ENCODE data around the gene UBFD1. TPM values are rescaled to one million over a fixed set of nuclear protein-coding genes. Genes with fewer than 3 reads are reported as not detected.
A peak's percentile ranks its signal among the peaks of the same experiment; 100 is the strongest.

Gene UBFD1
- total RNA-seq, 2 experiments from 2014 or later: 53.7 to 59.5 TPM

DNA sequence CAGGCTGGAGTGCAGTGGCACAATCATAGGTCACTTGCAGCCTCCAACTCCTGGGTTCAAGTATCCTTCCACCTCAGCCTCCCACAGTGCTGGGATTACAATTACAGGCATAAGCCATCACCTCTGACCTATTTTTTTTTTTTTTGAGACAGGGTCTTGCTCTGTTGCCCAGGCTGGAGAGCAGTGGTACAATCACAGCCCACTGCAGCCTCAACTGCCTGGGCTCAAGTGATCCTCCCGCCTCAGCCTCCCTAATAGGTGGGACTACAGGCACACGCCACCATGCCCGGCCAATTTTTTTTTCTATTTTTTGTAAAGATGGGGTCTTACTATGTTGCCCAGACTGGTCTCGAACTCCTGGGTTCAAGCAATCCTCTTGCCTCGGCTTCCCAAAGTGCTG lies 41.6 kb upstream of the UBFD1 start:
- Mint-ChIP-seq H3K27ac (peak overlapping the region; percentile 52), H3K4me3 (no peak overlapping the region), H3K27me3 (no peaks in the 10 kb centered on the region), H3K36me3 (ENCODE audit: low read depth) (peaks cover 7% of the 10 kb centered on the region), H3K9me3 (no peaks in the 10 kb centered on the region), H3K4me1 (ENCODE audit: low read depth) (peaks cover 26% of the 10 kb centered on the region)
- no peaks in the 10 kb centered on the region for H3K27me3 ChIP-seq (ENCODE audit: control insufficient read depth in 1 of 2, insufficient read depth in 2 of 2, low read length in 2 of 2)
- ChIA-PET CTCF (no interaction called here), POLR2A (no interaction called here)
- H3K27ac ChIP-seq (ENCODE audit: low read depth in 1 of 2, low read length in 2 of 2): no peak overlapping the region
- H3K36me3 ChIP-seq (ENCODE audit: insufficient read depth, low read length): peaks cover 3% of the 10 kb centered on the region
- TF ChIP-seq, protein P1, sequence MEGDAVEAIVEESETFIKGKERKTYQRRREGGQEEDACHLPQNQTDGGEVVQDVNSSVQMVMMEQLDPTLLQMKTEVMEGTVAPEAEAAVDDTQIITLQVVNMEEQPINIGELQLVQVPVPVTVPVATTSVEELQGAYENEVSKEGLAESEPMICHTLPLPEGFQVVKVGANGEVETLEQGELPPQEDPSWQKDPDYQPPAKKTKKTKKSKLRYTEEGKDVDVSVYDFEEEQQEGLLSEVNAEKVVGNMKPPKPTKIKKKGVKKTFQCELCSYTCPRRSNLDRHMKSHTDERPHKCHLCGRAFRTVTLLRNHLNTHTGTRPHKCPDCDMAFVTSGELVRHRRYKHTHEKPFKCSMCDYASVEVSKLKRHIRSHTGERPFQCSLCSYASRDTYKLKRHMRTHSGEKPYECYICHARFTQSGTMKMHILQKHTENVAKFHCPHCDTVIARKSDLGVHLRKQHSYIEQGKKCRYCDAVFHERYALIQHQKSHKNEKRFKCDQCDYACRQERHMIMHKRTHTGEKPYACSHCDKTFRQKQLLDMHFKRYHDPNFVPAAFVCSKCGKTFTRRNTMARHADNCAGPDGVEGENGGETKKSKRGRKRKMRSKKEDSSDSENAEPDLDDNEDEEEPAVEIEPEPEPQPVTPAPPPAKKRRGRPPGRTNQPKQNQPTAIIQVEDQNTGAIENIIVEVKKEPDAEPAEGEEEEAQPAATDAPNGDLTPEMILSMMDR (IDR thresholded peaks at IDR 0.05): no peak
- H3K9me3 ChIP-seq (ENCODE audit: control insufficient read depth in 1 of 2, insufficient read depth in 1 of 2, low read length in 2 of 2): no peaks in the 10 kb centered on the region
- intact Hi-C loops (cut with DNase I, micrococcal nuclease): no loop called here
- DNase-seq (no peak), ATAC-seq (ENCODE audit: poor library complexity) (no peak)
- no peak overlapping the region for H3K4me3 ChIP-seq (ENCODE audit: low read length)
- peaks cover 32% of the 10 kb centered on the region for H3K4me1 ChIP-seq (ENCODE audit: insufficient read depth, low read length)

DNA sequence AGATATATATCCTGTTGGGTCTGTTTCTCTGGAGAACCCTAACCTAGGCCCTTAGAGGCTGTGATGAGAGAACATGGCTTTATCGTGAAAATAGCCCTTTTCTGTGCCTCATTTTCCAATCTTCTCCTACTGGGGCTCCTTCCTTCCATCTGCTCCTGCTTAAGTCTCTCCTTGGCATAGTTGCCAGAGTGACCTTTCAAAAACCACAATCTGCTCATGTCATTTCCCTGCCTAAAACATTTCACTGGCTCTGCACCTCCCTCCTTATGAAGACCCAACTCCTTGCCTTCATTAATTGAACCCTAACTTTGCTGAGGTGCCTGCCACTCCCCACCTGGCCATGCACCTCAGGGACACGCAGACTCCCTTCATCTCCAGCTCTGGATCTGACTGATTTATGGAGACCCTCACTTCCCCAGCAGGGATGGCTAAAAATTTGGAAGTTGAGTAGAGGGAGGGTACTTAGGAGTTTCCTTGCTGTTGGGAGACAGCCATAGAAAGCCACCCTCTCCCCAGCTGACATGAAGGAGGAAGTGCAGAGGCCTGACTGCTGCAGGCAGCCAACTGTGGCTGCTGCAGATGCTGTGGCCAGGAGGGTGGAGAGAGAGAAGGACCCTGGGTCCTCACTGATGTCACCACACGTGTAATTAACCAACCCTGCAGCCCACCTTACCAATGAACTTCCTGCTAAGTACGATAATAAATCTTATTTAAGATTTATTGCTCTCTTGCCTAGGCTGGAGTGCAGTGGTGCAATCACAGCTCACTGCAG lies 41.0 kb upstream of the UBFD1 start:
- CTCF ChIA-PET: no interaction called here
- Histone ChIP-seq H3K36me3 (ENCODE audit: insufficient read depth, low read length) (peaks cover 3% of the 10 kb centered on the region), H3K9me3 (ENCODE audit: control insufficient read depth in 1 of 2, insufficient read depth in 1 of 2, low read length in 2 of 2) (no peaks in the 10 kb centered on the region), H3K27ac (ENCODE audit: low read depth in 1 of 2, low read length in 2 of 2) (no peak overlapping the region), H3K4me3 (ENCODE audit: low read length) (no peak overlapping the region), H3K27me3 (ENCODE audit: control insufficient read depth in 1 of 2, insufficient read depth in 2 of 2, low read length in 2 of 2) (no peaks in the 10 kb centered on the region), H3K4me1 (ENCODE audit: insufficient read depth, low read length) (peaks cover 30% of the 10 kb centered on the region)
- intact Hi-C loops (cut with DNase I, micrococcal nuclease): no loop called here
- Mint-ChIP-seq H3K36me3 (ENCODE audit: low read depth) (peaks cover 9% of the 10 kb centered on the region), H3K4me3 (no peak overlapping the region), H3K27me3 (no peaks in the 10 kb centered on the region), H3K4me1 (ENCODE audit: low read depth) (peaks cover 26% of the 10 kb centered on the region), H3K9me3 (no peaks in the 10 kb centered on the region), H3K27ac (peak overlapping the region; percentile 52)
- POLR2A ChIA-PET: no interaction called here
- TF ChIP-seq, protein P1 (IDR thresholded peaks at IDR 0.05): no peak
- DNase-seq: no peak
- ATAC-seq (ENCODE audit: poor library complexity): no peak

DNA sequence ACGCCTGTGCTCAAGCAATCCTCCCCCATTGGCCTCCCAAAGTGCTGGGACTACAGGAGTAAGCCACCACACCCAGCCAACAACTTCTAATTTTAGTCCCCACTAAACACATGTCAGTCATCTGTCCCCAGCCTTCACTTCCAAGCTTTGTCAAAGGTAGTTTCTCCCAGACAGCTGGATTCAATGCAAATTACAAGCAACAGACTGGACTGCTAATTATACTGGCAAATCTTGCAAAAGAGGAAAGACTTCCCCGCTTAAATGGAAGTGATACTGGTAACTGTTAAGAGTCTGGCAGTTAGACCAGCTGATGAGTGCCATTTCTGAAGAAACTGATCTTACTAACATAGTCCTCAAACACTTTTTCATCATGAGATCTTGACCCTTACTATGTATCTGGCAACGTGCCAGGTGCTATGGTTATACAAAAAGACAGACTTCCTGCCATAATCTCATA lies 39.1 kb upstream of the UBFD1 start:
- Mint-ChIP-seq H3K27me3 (no peaks in the 10 kb centered on the region), H3K4me3 (no peak overlapping the region), H3K27ac (no peak overlapping the region), H3K4me1 (ENCODE audit: low read depth) (peaks cover 26% of the 10 kb centered on the region), H3K36me3 (ENCODE audit: low read depth) (peaks cover 28% of the 10 kb centered on the region), H3K9me3 (no peaks in the 10 kb centered on the region)
- H3K36me3 ChIP-seq (ENCODE audit: insufficient read depth, low read length): peaks cover 16% of the 10 kb centered on the region
- intact Hi-C loops (cut with DNase I, micrococcal nuclease): no loop called here
- POLR2A ChIA-PET: no interaction called here
- H3K27ac ChIP-seq (ENCODE audit: low read depth in 1 of 2, low read length in 2 of 2): no peak overlapping the region
- ATAC-seq (ENCODE audit: poor library complexity) (no peak), DNase-seq (no peak)
- peaks cover 30% of the 10 kb centered on the region for H3K4me1 ChIP-seq (ENCODE audit: insufficient read depth, low read length)
- H3K9me3 ChIP-seq (ENCODE audit: control insufficient read depth in 1 of 2, insufficient read depth in 1 of 2, low read length in 2 of 2): no peaks in the 10 kb centered on the region
- no peak overlapping the region for H3K4me3 ChIP-seq (ENCODE audit: low read length)
- TF ChIP-seq, protein P1 (IDR thresholded peaks at IDR 0.05): no peak
- no peaks in the 10 kb centered on the region for H3K27me3 ChIP-seq (ENCODE audit: control insufficient read depth in 1 of 2, insufficient read depth in 2 of 2, low read length in 2 of 2)
- CTCF ChIA-PET: no interaction called here

Data from CD4-positive, alpha-beta T cell (primary cell).